CD4-positive, alpha-beta T cell treated with Interleukin-17A for 4 hours (primary cell): ENCODE measurements around the gene LDLRAP1.

Source experiments
- DNase-seq: peaks from one replicate; pipeline ENCODE4 v3.0.0-alpha.2; 2020; ENCODE audit warnings: mixed read lengths

The LDLRAP1 gene

GRCh38 chr1:25524568-25525360 is 18.6 kb upstream of the LDLRAP1 start:
- DNase-seq = no peak

GRCh38 chr1:25525361-25525688 is 18.1 kb upstream of the LDLRAP1 start:
- no peak for DNase-seq

- no peak for DNase-seq
Measured at GRCh38 chr1:25526753-25527152, 16.7 kb upstream of the LDLRAP1 start.

- DNase-seq = no peak
Measured at GRCh38 chr1:25527226-25527846, 16.1 kb upstream of the LDLRAP1 start.

- DNase-seq = no peak
Measured at GRCh38 chr1:25527946-25528595, 15.3 kb upstream of the LDLRAP1 start.

- no peak for DNase-seq
Measured at GRCh38 chr1:25528881-25529517, 14.4 kb upstream of the LDLRAP1 start.

- no peak for DNase-seq
Measured at GRCh38 chr1:25529518-25530185, 13.8 kb upstream of the LDLRAP1 start.

- DNase-seq = no peak
Measured at GRCh38 chr1:25530186-25531081, 13.0 kb upstream of the LDLRAP1 start.

GRCh38 chr1:25531082-25531461 is 12.3 kb upstream of the LDLRAP1 start:
- no peak for DNase-seq

GRCh38 chr1:25532970-25533369 is 10.4 kb upstream of the LDLRAP1 start:
- no peak for DNase-seq

- no peak for DNase-seq
Measured at GRCh38 chr1:25533775-25534409, 9.5 kb upstream of the LDLRAP1 start.

GRCh38 chr1:25534410-25534788 is 9.0 kb upstream of the LDLRAP1 start:
- DNase-seq = no peak

- no peak for DNase-seq
Measured at GRCh38 chr1:25536124-25536523, 7.3 kb upstream of the LDLRAP1 start.

- DNase-seq = no peak
Measured at GRCh38 chr1:25537153-25537831, 6.1 kb upstream of the LDLRAP1 start.

- no peak for DNase-seq
Measured at GRCh38 chr1:25538191-25538767, 5.1 kb upstream of the LDLRAP1 start.

GRCh38 chr1:25540750-25541342 is 2.6 kb upstream of the LDLRAP1 start:
- DNase-seq = no peak

GRCh38 chr1:25541425-25541824 is 2.0 kb upstream of the LDLRAP1 start:
- no peak for DNase-seq

- DNase-seq = no peak
Measured at GRCh38 chr1:25541889-25542658, 1.3 kb upstream of the LDLRAP1 start.

- no peak for DNase-seq
Measured at GRCh38 chr1:25543005-25543424, 391 bp upstream of the LDLRAP1 start.
